Keratinocyte (primary cell): ENCODE data around the gene AGAP1.

ENCODE experiments used
- CTCF ChIP-seq, 3 experiments: IDR thresholded peaks in 1 of 3; conservative IDR thresholded peaks in 1 of 3; optimal IDR thresholded peaks in 1 of 3; 2 replicates in 2 of 3; 3 replicates in 1 of 3; pipeline versions ENCODE3 to v1.5.1; 2011; ENCODE audit warnings: low read length in 3 of 3, mild to moderate bottlenecking in 3 of 3, moderate library complexity in 2 of 3, control low read depth in 1 of 3, inconsistent platforms in 1 of 3; ENCODE audit not compliant: insufficient read depth in 2 of 3; ENCODE audit errors: extremely low read depth in 1 of 3
- EZH2 ChIP-seq: IDR thresholded peaks from one replicate; pipeline ENCODE4 v1.6.1; 2012; ENCODE audit warnings: inconsistent platforms, mild to moderate bottlenecking, low read length, moderate library complexity

- TF ChIP-seq EZH2 (no peak), CTCF (optimal IDR thresholded peaks at IDR 0.05 in 1 of 3, IDR thresholded peaks at IDR 0.05 in 1 of 3, conservative IDR thresholded peaks at IDR 0.05 in 1 of 3; ENCODE audit: extremely low read depth in 1 of 3, insufficient read depth in 2 of 3, low read length in 3 of 3) (no peak)
Observed at GRCh38 chr2:235976956-235977355, 483.1 kb downstream of the AGAP1 start.
